ENCODE results near the gene TRIM28. TPM values are rescaled to one million over a fixed set of nuclear protein-coding genes. Genes with fewer than 3 reads are reported as not detected.
A peak's percentile ranks its signal among the peaks of the same experiment; 100 is the strongest.

Gene TRIM28

GRCh38 chr19:58585442-58586132 lies 41.7 kb downstream of the TRIM28 start:
- Histone ChIP-seq H4K8ac (ENCODE audit: low read depth, low read length) (no peak overlapping the region), H2AK5ac (ENCODE audit: low read depth, low read length) (peak overlapping the region; percentile 58), H3K9ac (ENCODE audit: low read depth, low read length, poor library complexity) (peak overlapping the region; percentile 47), H3K27ac (replicated peaks; ENCODE audit: low read length) (no peak overlapping the region), H2BK12ac (ENCODE audit: low read length) (no peak overlapping the region), H2BK5ac (ENCODE audit: low read length) (no peak overlapping the region), H3K23ac (ENCODE audit: low read depth, low read length, poor library complexity) (peak overlapping the region; percentile 68), H3K9me3 (replicated peaks in 1 of 2; ENCODE audit: control insufficient read depth in 2 of 2, insufficient read depth in 1 of 2, low read depth in 1 of 2, low read length in 2 of 2) (peaks cover 0 to 5% of the 10 kb centered on the region in 2 donors), H3K14ac (ENCODE audit: low read length) (no peak overlapping the region), H3K36me3 (replicated peaks in 1 of 2; ENCODE audit: control insufficient read depth in 2 of 2, insufficient read depth in 2 of 2, low read length in 2 of 2) (peaks cover 26 to 46% of the 10 kb centered on the region in 2 donors), H2BK15ac (ENCODE audit: low read length) (no peak overlapping the region), H3K79me1 (ENCODE audit: low read depth, low read length) (peaks cover 13% of the 10 kb centered on the region), H3K4me2 (ENCODE audit: insufficient read depth, low read length, poor library complexity, severe bottlenecking) (no peak overlapping the region), H3K4me3 (ENCODE audit: low read length in 2 of 2) (peak overlapping the region in 1 of 2 donors; percentile 31), H3K4me1 (ENCODE audit: control insufficient read depth in 2 of 2, insufficient read depth in 1 of 2, low read depth in 1 of 2, low read length in 2 of 2) (peaks cover 0 to 2% of the 10 kb centered on the region in 2 donors), H3K18ac (ENCODE audit: low read length) (no peak overlapping the region), H2AFZ (ENCODE audit: low read length) (no peak overlapping the region), H3K4ac (ENCODE audit: low read length) (no peak overlapping the region), H3K27me3 (ENCODE audit: control insufficient read depth in 3 of 3, insufficient read depth in 3 of 3, low read depth in 1 of 3, low read length in 3 of 3) (no peaks in the 10 kb centered on the region), H2BK120ac (ENCODE audit: low read depth, low read length) (no peak overlapping the region), H4K91ac (ENCODE audit: low read depth, low read length, poor library complexity) (no peak overlapping the region)
- no CpG with 5 or more reads among the region's 6 CpGs for WGBS, 2 donors (ENCODE audit: extremely low coverage in 2 of 2, insufficient read length in 2 of 2, insufficient replicate concordance in 1 of 2)
- no peak for DNase-seq (ENCODE audit: low spot score)

- Histone ChIP-seq H3K14ac (ENCODE audit: low read length) (no peak overlapping the region), H3K79me1 (ENCODE audit: low read depth, low read length) (peaks cover 13% of the 10 kb centered on the region), H2BK12ac (ENCODE audit: low read length) (no peak overlapping the region), H2AK5ac (ENCODE audit: low read depth, low read length) (peak overlapping the region; percentile 58), H3K9me3 (replicated peaks in 1 of 2; ENCODE audit: control insufficient read depth in 2 of 2, insufficient read depth in 1 of 2, low read depth in 1 of 2, low read length in 2 of 2) (peaks cover 0 to 5% of the 10 kb centered on the region in 2 donors), H3K27ac (replicated peaks; ENCODE audit: low read length) (no peak overlapping the region), H4K8ac (ENCODE audit: low read depth, low read length) (no peak overlapping the region), H2AFZ (ENCODE audit: low read length) (no peak overlapping the region), H2BK5ac (ENCODE audit: low read length) (no peak overlapping the region), H2BK120ac (ENCODE audit: low read depth, low read length) (no peak overlapping the region), H2BK15ac (ENCODE audit: low read length) (no peak overlapping the region), H3K18ac (ENCODE audit: low read length) (no peak overlapping the region), H3K4me2 (ENCODE audit: insufficient read depth, low read length, poor library complexity, severe bottlenecking) (no peak overlapping the region), H4K91ac (ENCODE audit: low read depth, low read length, poor library complexity) (no peak overlapping the region), H3K36me3 (replicated peaks in 1 of 2; ENCODE audit: control insufficient read depth in 2 of 2, insufficient read depth in 2 of 2, low read length in 2 of 2) (peaks cover 26 to 42% of the 10 kb centered on the region in 2 donors), H3K23ac (ENCODE audit: low read depth, low read length, poor library complexity) (peak overlapping the region; percentile 68), H3K9ac (ENCODE audit: low read depth, low read length, poor library complexity) (peak overlapping the region; percentile 47), H3K4me3 (ENCODE audit: low read length in 2 of 2) (peak overlapping the region in 1 of 2 donors; percentile 31), H3K4me1 (ENCODE audit: control insufficient read depth in 2 of 2, insufficient read depth in 1 of 2, low read depth in 1 of 2, low read length in 2 of 2) (no peaks in the 10 kb centered on the region), H3K4ac (ENCODE audit: low read length) (no peak overlapping the region), H3K27me3 (ENCODE audit: control insufficient read depth in 3 of 3, insufficient read depth in 3 of 3, low read depth in 1 of 3, low read length in 3 of 3) (no peaks in the 10 kb centered on the region)
- DNase-seq (ENCODE audit: low spot score): no peak
- WGBS, 2 donors (ENCODE audit: extremely low coverage in 2 of 2, insufficient read length in 2 of 2, insufficient replicate concordance in 1 of 2): no CpG with 5 or more reads among the region's 4 CpGs
Measured at GRCh38 chr19:58586133-58586765, 42.4 kb downstream of the TRIM28 start.

Small RNA genes within 50 kb of the gene (small RNA-seq; reads per million reads assigned to genes)
- gene MIR6807 (ENCODE audit: insufficient read depth) (9.1 reads per million, percentile 52 among the genes with 10 or more reads in this experiment), gene RN7SL525P (ENCODE audit: insufficient read depth) (not detected)
